Upper lobe of left lung (tissue), 6 donors: ENCODE results near the gene DAPK3. TPM values are rescaled to one million over a fixed set of nuclear protein-coding genes. Genes with fewer than 3 reads are reported as not detected.

Source experiments
- ATAC-seq, 2 donors: fragments of 200-7000 bp; cut with Tn5 transposase; one replicate each; pipeline ENCODE4 v1.9.1; 2022; ENCODE audit warnings: mild to moderate bottlenecking in 2 of 2, moderate library complexity in 2 of 2; ENCODE audit not compliant: low FRiP score in 2 of 2
- DNase-seq, 2 donors: peaks; one replicate each; pipeline ENCODE4 v3.0.0-alpha.2; 2019 to 2020
- H3K27ac ChIP-seq, 4 donors: fragments of 200-600 bp; sonication (generic); one replicate each; pipeline ENCODE4 v1.5.1; 2016 to 2019
- H3K27me3 ChIP-seq, 4 donors: fragments of 200-600 bp; sonication (generic); one replicate each; pipeline ENCODE4 v1.5.1; 2017 to 2019
- H3K36me3 ChIP-seq, 4 donors: fragments of 200-600 bp; sonication (generic); one replicate each; pipeline ENCODE4 v1.5.1; 2016 to 2019
- H3K4me1 ChIP-seq, 4 donors: fragments of 200-600 bp; sonication (generic); one replicate each; pipeline ENCODE4 v1.5.1; 2018 to 2019
- H3K4me3 ChIP-seq, 4 donors: fragments of 200-600 bp; sonication (generic); one replicate each; pipeline ENCODE4 v1.5.1; 2017 to 2019; ENCODE audit warnings: mild to moderate bottlenecking in 2 of 4, moderate library complexity in 1 of 4
- H3K9me3 ChIP-seq, 4 donors: fragments of 200-600 bp; sonication (generic); one replicate each; pipeline ENCODE4 v1.5.1; 2018 to 2019
- CTCF ChIP-seq, 6 experiments: fragments of 450-650 bp in 4 of 6; fragments of 200-600 bp in 2 of 6; sonication (generic) in 2 of 6; IDR thresholded peaks; one replicate each; pipeline ENCODE4 v1.5.1; 2016 to 2019; ENCODE audit warnings: antibody characterized with exemption in 6 of 6
- EP300 ChIP-seq, 4 donors: sonication (generic); formaldehyde crosslinking; IDR thresholded peaks; one replicate each; pipeline ENCODE4 v1.5.1; 2017; ENCODE audit warnings: antibody characterized with exemption in 4 of 4, control low read depth in 2 of 4
- POLR2A ChIP-seq, 4 donors: fragments of 450-650 bp; IDR thresholded peaks; one replicate each; pipeline ENCODE4 v1.5.1; 2016 to 2017; ENCODE audit warnings: antibody characterized with exemption in 4 of 4, mild to moderate bottlenecking in 2 of 4
- POLR2AphosphoS5 ChIP-seq, 2 donors: sonication (generic); formaldehyde crosslinking; IDR thresholded peaks; one replicate each; pipeline ENCODE4 v1.5.1; 2017; ENCODE audit warnings: antibody characterized with exemption in 2 of 2
- WGBS, 2 donors: methylation state at CpG; one replicate each; pipeline ENCODE4 v1.1.5; 2017 to 2018; 5-methylcytosine and 5-hydroxymethylcytosine counted together
- total RNA-seq, 6 donors: library from RNA; depleted of rRNA in 4 of 6; stranded (reverse); fragments of >200 nt in 4 of 6; gene quantifications; one replicate each; pipeline versions ENCODE4 v1.1.0 to v1.2.1, GENCODE V29; 2016 to 2021
- donor health status: DM: no; HTN: no; CAD: no; lungs with moderate emphysema.
- donor health status: DM: no; HTN: yes; CAD: no; lungs with severe emphysema.

DAPK3 gene
- total RNA-seq, 6 donors from 2014 or later, result 54.3 to 107 (median 80.6) TPM

GRCh38 chr19:3985643-3986259 is 14.9 kb upstream of the DAPK3 start:
- Histone ChIP-seq H3K9me3 (no peaks in the 10 kb centered on the region), H3K36me3 (peaks cover 31 to 37% (median 35%) of the 10 kb centered on the region in 4 donors), H3K4me3 (peak overlapping the region in 3 of 4 donors; percentile 73 to 91 (median 83)), H3K4me1 (peaks cover 39 to 69% (median 42%) of the 10 kb centered on the region in 4 donors), H3K27me3 (no peaks in the 10 kb centered on the region), H3K27ac (peak overlapping the region; percentile 90 to 98 (median 94))
- WGBS, 2 donors, result 2 to 7% methylated on average over 12 to 19 of the region's 19 CpGs
- ATAC-seq (no peak), DNase-seq (no peak)
- TF ChIP-seq EP300 (IDR thresholded peaks at IDR 0.05) (no peak), POLR2A (IDR thresholded peaks at IDR 0.05) (no peak), CTCF (IDR thresholded peaks at IDR 0.05) (no peak), POLR2AphosphoS5 (IDR thresholded peaks at IDR 0.05) (no peak)

DNA sequence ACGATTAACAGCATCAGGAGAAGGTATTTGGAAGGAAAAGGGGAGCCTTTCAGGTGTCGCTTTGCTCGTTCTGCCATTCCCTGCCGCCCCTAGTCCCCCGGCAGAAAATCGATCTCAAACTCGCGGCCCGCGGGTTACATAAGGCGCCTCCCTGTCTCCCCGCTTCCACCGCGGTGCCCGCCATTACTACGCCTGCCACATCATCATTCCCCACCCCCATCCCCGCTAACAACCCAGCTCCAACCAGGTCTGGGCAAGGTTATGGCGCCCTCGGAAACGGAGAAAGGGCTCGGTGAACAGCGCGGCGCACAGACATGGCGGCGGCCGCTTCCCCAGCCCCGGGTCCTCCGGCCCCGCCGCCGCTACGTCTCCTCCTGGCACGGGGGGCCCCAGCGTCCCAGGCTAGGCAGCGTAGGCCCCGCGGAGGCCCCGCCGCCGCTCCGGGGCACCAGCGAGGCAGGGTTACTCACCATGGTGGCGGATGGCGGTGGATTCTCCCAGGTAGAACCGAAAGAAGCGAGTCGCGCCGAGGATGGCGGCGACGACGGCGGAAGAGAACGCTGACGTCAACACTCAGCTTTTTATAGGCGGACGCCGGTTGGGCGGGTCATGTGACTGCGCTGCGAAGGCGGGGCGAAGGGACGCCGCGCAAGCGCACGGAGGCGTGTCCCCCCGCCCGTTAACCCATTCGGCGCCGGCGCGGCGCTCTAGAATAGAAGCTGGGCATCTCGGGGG is 14.2 kb upstream of the DAPK3 start, which contains the start of gene EEF2:
Gene EEF2, minus strand, starts transcription at position 556 of the 735 bp plus-strand sequence. Its CDS starts 83 bp downstream, at position 473.
- no peaks in the 10 kb centered on the region for H3K9me3 ChIP-seq
- H3K4me3 ChIP-seq, result peak within 1 kb of the TSS; percentile 73 to 91 (median 86)
- WGBS, 2 donors, result 0% methylated on average over 11 to 53 of the region's 80 CpGs
- peak within 1 kb of the TSS; percentile 90 to 98 (median 94) for H3K27ac ChIP-seq
- DNase-seq (peak; percentile 80 to 98), ATAC-seq (peak; percentile 79 to 87)
- H3K4me1 ChIP-seq, result peaks cover 39 to 66% (median 42%) of the 10 kb centered on the region in 4 donors
- TF ChIP-seq CTCF (IDR thresholded peaks at IDR 0.05) (peak in 4 of 6 experiments; percentile 8 to 46 (median 28)), POLR2AphosphoS5 (IDR thresholded peaks at IDR 0.05) (peak; percentile 100), POLR2A (IDR thresholded peaks at IDR 0.05) (peak; percentile 64 to 100 (median 98)), EP300 (IDR thresholded peaks at IDR 0.05) (peak in 1 of 4 donors; percentile 89)
- peaks cover 38 to 44% (median 41%) of the 10 kb centered on the region in 4 donors for H3K36me3 ChIP-seq
- no peaks in the 10 kb centered on the region for H3K27me3 ChIP-seq

- no peak for ATAC-seq
- peak overlapping the region; percentile 90 to 98 (median 94) for H3K27ac ChIP-seq
- no peak for DNase-seq
- WGBS, 2 donors, result 0% methylated on average over 6 to 10 of the region's 10 CpGs
- TF ChIP-seq EP300 (IDR thresholded peaks at IDR 0.05), result no peak
- no peak for TF ChIP-seq POLR2A (IDR thresholded peaks at IDR 0.05)
- no peak for TF ChIP-seq CTCF (IDR thresholded peaks at IDR 0.05)
- TF ChIP-seq POLR2AphosphoS5 (IDR thresholded peaks at IDR 0.05), result no peak
- H3K4me3 ChIP-seq, result peak overlapping the region; percentile 73 to 91 (median 86)
- H3K36me3 ChIP-seq, result peaks cover 43 to 49% (median 47%) of the 10 kb centered on the region in 4 donors
- no peaks in the 10 kb centered on the region for H3K27me3 ChIP-seq
- H3K4me1 ChIP-seq, result peaks cover 39 to 66% (median 42%) of the 10 kb centered on the region in 4 donors
- no peaks in the 10 kb centered on the region for H3K9me3 ChIP-seq
Observed at GRCh38 chr19:3984584-3984907, 13.6 kb upstream of the DAPK3 start.

GRCh38 chr19:3983936-3984583 is 13.2 kb upstream of the DAPK3 start:
- ATAC-seq (no peak), DNase-seq (peak in 1 of 2 donors; percentile 87)
- H3K9me3 ChIP-seq, result no peaks in the 10 kb centered on the region
- WGBS, 2 donors, result 33 to 44% methylated on average over 12 to 16 of the region's 30 CpGs
- H3K4me3 ChIP-seq, result peak overlapping the region; percentile 73 to 91 (median 86)
- H3K27me3 ChIP-seq, result no peaks in the 10 kb centered on the region
- TF ChIP-seq EP300 (IDR thresholded peaks at IDR 0.05) (no peak), CTCF (IDR thresholded peaks at IDR 0.05) (no peak), POLR2AphosphoS5 (IDR thresholded peaks at IDR 0.05) (peak in 1 of 2 donors; percentile 45)
- peak overlapping the region; percentile 90 to 98 (median 94) for H3K27ac ChIP-seq
- peaks cover 48 to 54% (median 51%) of the 10 kb centered on the region in 4 donors for H3K36me3 ChIP-seq
- H3K4me1 ChIP-seq, result peaks cover 39 to 66% (median 42%) of the 10 kb centered on the region in 4 donors
